ENCODE data around the gene SERF1B. TPM values are rescaled to one million over a fixed set of nuclear protein-coding genes. Genes with fewer than 3 reads are reported as not detected.
"Not testable (repeated sequence)": the region's sequence is repeated elsewhere in the genome, so short reads cannot be mapped to it uniquely, and the experiment has no call there.

SERF1B gene
- 10 to 100 TPM; 27.9 to 37.9 TPM for total RNA-seq

DNA sequence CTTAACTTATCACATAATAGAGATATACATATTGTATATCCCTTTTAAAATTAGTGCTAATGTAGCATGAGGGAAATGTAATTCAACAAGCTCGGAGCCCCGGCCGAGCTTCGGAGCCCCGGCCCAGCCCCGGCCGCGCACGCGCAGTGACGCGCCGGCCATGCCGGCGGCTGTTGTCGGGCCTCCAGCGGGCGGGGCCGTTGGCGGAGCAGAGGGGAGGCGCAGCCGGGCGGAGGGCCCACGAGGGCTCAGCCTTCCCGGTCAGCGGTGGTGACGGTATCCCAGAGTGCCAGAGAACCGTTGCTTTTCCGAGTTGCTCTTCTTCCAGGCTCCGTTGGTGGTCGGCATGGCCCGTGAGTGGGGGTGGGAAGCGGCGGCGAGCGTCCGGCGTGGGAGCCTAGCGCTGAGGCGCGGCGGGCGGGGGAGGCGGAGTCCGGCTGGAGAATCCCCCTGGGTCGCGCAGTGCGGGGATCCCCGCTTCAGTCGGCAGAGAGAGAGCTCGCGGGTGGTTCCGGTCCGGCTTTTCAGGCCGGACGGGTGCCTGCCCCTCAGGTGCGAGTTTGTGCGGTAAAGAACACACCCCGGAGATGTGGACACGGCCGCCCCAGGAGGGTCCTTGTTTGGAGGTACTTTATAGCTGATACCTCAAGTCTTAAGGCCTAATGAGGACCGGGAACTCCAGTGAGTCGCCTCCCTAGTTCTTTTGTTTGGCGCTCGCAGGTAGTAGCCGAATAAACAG, at the start of gene SERF1B:
TSS of gene SERF1B (plus strand) at position 146 of the 739 bp plus-strand sequence. CDS start at position 347, 201 bp downstream.
- H3K27me3 ChIP-seq; intact Hi-C loops (cut with DNase I); H3K9me3 ChIP-seq; H3K4me3 ChIP-seq; DNase-seq; H3K4me1 ChIP-seq; H3K36me3 ChIP-seq; H3K9ac ChIP-seq (ENCODE audit: low read depth in 2 of 2, low read length in 2 of 2); H3K27ac ChIP-seq: not testable (repeated sequence)

DNA sequence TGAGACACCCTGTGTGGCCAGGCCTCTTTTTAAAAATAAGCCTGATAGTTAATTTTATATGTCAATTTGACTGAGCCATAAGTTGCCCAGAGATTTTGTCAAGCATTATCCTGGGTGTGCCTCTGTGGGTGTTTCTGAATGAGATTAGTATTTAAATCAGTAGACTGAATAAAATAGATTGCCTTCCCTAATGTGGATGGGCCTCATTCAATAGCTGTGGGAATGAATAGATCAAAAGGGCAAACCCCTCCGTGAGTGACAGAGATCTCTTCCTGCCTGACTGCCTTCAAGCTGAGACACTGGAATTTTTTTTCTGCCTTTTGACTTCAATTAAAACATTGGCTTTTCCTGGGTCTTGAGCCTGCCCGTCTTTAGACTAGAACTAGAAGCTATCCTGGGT, 33.3 kb upstream of the SERF1B start:
- H3K4me1 ChIP-seq; H3K4me3 ChIP-seq; DNase-seq; H3K27me3 ChIP-seq; H3K9me3 ChIP-seq; H3K27ac ChIP-seq; H3K9ac ChIP-seq (ENCODE audit: low read depth in 2 of 2, low read length in 2 of 2); intact Hi-C loops (cut with DNase I); H3K36me3 ChIP-seq: not testable (repeated sequence)

DNA sequence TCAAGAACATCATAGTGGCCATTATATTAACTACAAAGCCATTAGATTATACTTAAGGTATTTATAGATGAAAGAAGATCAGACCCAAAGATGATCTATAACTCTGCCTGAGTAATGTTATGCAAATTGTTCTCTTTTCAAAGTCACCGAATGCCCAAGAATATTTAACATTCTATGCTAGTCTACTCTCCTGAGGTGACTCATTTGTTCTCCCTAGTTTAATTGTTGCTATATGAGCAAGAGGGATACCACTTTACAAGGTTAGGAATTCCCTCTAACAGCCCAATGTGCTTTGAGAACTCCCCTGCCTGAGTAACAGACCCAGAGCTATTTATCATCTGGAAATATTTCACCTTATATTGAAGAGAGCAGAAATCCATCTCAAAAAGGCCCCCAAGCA, 29.5 kb upstream of the SERF1B start:
- H3K4me3 ChIP-seq; H3K4me1 ChIP-seq; H3K9me3 ChIP-seq; intact Hi-C loops (cut with DNase I); H3K27me3 ChIP-seq; DNase-seq; H3K9ac ChIP-seq (ENCODE audit: low read depth in 2 of 2, low read length in 2 of 2); H3K27ac ChIP-seq; H3K36me3 ChIP-seq: not testable (repeated sequence)

DNA sequence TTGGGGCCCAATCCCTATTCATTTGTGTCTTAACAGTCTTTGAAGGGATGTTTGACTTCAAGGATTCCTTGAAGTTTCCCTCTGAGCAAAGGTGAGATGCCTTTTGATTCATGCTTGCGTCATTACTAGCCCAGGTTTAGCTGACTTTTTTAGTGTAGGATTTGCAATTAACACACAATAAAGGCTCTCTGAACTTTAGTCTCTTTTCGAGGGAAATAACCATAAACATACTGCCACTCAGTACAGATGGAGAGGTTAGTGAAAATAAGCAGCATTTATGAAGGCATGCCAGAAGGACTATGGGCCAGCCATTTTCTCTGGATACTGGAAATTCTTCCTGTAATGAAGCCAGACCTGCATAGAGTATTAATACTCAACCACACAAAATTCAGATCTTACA, 4.4 kb upstream of the SERF1B start:
- H3K4me3 ChIP-seq; intact Hi-C loops (cut with DNase I); H3K27me3 ChIP-seq; DNase-seq; H3K27ac ChIP-seq; H3K4me1 ChIP-seq; H3K9ac ChIP-seq (ENCODE audit: low read depth in 2 of 2, low read length in 2 of 2); H3K36me3 ChIP-seq; H3K9me3 ChIP-seq: not testable (repeated sequence)

DNA sequence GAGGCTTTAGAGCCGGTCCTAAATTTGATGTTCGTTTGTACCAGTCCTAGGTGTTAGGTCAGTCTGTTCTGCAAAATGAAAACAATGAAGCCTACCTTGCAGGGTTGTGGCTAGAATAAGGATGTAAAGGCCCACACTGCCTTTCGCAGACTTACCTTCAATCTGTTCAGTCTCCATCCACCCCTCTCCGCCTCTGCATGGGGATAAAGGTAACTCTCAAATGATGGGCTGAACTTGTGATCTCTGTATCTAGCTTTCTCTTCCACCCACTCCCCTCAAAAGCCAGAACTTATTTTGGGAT, 744 bp downstream of the SERF1B start:
- H3K9ac ChIP-seq (ENCODE audit: low read depth in 2 of 2, low read length in 2 of 2); H3K4me3 ChIP-seq; DNase-seq; H3K36me3 ChIP-seq; H3K4me1 ChIP-seq; H3K27ac ChIP-seq; H3K27me3 ChIP-seq; H3K9me3 ChIP-seq; intact Hi-C loops (cut with DNase I): not testable (repeated sequence)

DNA sequence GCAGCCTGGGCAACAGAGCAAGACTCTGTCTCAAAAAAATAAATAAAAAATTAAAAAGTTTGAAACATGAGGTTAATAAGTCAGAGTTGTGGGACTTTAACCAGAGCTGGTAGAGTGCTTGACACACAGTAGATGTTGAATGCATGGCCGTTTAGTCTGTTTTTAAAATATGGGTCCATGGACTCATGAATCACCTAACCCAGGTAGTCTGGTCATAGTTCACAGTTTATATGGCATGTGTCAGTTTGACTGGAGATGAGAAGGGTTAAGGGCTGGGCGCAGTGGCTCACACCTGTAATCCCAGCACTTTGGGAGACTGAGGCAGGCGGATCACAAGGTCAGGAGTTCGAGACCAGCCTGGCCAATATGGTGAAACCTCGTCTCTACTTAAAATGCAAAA, 6.2 kb downstream of the SERF1B start:
- H3K27me3 ChIP-seq; H3K9me3 ChIP-seq; DNase-seq; H3K36me3 ChIP-seq; H3K4me3 ChIP-seq; intact Hi-C loops (cut with DNase I); H3K27ac ChIP-seq; H3K9ac ChIP-seq (ENCODE audit: low read depth in 2 of 2, low read length in 2 of 2); H3K4me1 ChIP-seq: not testable (repeated sequence)

DNA sequence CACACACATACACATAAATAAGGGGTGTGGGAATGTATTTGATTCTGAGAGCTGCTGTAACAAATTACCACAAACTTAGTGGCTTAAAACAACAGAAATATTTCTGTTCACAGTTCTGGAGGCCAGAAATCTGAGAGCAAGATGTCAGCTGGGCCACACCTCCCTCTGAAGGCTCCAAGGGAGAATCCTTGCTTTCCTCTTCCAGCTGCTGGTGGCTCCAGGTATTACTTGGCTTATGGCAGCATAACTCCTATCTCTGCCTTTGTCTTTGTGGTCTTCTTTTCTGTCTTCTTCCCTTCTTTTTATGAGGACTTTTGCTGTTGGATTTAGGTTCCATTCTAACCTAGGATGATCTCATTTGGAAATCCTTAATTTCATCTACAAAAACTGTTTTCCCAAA, 16.4 kb downstream of the SERF1B start:
- H3K4me1 ChIP-seq; intact Hi-C loops (cut with DNase I); H3K27me3 ChIP-seq; H3K27ac ChIP-seq; H3K36me3 ChIP-seq; DNase-seq; H3K9ac ChIP-seq (ENCODE audit: low read depth in 2 of 2, low read length in 2 of 2); H3K4me3 ChIP-seq; H3K9me3 ChIP-seq: not testable (repeated sequence)

DNA sequence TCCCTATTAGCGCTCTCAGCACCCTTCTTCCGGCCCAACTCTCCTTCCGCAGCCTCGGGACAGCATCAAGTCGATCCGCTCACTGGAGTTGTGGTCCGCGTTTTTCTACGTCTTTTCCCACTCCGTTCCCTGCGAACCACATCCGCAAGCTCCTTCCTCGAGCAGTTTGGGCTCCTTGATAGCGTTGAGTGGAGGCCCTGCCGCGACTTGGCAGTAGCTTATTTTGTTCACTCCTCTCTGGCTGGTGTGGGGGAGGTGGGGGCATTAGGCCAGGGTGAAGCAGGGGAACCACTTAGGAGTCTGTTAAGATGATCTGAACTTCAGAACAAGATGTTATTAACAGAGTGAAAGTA, 24.7 kb downstream of the SERF1B start:
- H3K27ac ChIP-seq; H3K27me3 ChIP-seq; H3K4me1 ChIP-seq; intact Hi-C loops (cut with DNase I); DNase-seq; H3K4me3 ChIP-seq; H3K36me3 ChIP-seq; H3K9me3 ChIP-seq; H3K9ac ChIP-seq (ENCODE audit: low read depth in 2 of 2, low read length in 2 of 2): not testable (repeated sequence)

DNA sequence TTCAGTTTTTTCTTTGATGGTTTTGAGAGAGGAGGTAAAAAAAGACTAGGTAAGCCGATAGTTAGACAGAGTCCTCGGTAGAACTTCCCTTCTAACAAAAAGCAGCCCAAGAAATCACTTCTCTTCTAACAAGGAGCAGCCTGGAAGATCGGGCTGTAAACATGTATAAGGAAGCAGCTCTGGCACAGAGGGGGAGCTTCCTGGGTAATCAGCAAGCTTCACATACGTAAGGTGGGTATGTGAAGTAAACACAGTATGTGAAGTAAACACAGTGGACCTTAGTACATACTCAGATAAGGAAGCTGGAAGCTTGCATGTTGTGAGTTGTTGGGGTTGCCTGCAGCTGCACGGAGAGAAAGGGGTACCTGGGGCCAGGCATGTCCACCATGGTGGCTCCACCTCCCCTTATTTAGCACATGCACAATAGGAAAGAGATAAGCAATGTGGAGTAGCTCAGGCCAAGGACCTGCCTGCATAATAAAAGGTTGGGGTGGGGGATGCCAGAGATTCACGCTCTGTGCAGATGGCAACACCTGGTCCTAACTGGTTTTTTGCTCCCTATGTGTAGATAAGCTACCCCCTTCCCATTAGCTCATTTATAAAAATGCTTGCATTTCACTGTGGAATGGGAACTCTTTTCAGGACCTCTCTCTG, 31.4 kb downstream of the SERF1B start:
- intact Hi-C loops (cut with DNase I); H3K4me1 ChIP-seq; H3K9me3 ChIP-seq; H3K27ac ChIP-seq; H3K36me3 ChIP-seq; H3K27me3 ChIP-seq; H3K4me3 ChIP-seq; DNase-seq; H3K9ac ChIP-seq (ENCODE audit: low read depth in 2 of 2, low read length in 2 of 2): not testable (repeated sequence)

DNA sequence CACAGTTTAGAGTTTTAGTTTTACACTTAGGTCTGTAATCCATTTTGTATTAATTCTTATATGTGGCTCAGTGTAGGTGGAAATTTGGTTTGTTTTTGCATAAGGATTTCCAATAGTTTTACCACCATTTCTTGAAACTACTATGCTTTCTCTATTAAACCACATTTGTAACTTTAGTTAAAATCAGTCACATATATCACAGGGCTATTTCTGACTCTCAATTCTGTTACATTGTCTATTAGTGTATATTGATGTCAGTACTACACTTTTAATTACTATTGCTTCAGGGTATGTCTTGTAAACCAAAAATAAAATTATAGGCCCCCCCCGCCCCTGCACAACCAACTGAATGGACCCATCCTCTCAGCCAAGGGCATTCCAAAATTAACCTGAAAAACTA, 32.1 kb downstream of the SERF1B start:
- H3K4me1 ChIP-seq; H3K4me3 ChIP-seq; intact Hi-C loops (cut with DNase I); H3K9me3 ChIP-seq; H3K27me3 ChIP-seq; H3K27ac ChIP-seq; DNase-seq; H3K36me3 ChIP-seq; H3K9ac ChIP-seq (ENCODE audit: low read depth in 2 of 2, low read length in 2 of 2): not testable (repeated sequence)

DNA sequence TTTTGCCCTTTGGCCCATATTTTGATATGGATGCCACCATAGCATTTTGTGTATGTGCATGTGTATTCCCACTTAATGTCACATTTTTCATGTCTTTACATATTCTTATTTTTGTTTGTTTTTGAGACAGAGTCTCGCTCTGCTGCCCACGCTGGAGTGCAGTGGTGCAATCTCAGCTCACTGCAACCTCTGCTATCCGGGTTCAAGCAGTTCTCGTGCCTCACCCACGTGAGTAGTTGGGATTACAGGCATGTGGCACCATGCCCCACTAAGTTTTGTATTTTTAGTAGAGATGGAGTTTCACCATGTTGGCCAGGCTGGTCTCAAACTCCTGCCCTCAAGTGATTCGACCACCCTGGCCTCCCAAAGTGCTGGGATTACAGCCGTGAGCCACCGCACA, 52.6 kb downstream of the SERF1B start:
- H3K9ac ChIP-seq (ENCODE audit: low read depth in 2 of 2, low read length in 2 of 2); intact Hi-C loops (cut with DNase I); H3K4me3 ChIP-seq; H3K36me3 ChIP-seq; H3K9me3 ChIP-seq; H3K27ac ChIP-seq; DNase-seq; H3K27me3 ChIP-seq; H3K4me1 ChIP-seq: not testable (repeated sequence)

DNA sequence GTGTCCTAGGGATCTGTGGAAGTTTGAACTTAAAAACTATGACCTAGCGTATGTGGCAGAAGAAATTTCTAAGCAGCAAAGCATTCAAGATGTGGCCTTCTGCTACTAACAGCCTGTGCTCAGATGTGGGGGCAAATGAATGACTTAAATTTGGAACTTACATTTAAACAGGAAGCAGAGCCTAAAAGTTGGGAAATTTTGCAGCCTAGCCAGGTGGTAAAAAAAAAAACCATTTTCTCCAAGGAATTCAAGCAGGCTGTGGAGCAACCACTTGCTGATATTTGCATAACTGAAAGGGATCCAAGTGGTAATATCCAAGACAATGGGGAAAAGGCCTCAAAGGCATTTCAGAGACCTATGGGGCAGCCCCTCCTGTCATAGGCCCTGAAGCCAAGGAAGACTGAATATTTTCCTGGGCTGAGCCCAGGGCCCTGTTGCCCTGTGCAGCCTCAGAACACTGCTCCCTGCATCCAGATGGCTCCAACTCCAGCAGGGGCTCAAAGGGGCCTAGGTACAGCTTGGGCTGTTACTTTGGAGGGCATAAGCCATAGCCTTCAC, 63.9 kb downstream of the SERF1B start:
- H3K27ac ChIP-seq; H3K4me1 ChIP-seq; H3K4me3 ChIP-seq; H3K9ac ChIP-seq (ENCODE audit: low read depth in 2 of 2, low read length in 2 of 2); H3K27me3 ChIP-seq; H3K36me3 ChIP-seq; H3K9me3 ChIP-seq; DNase-seq; intact Hi-C loops (cut with DNase I): not testable (repeated sequence)

DNA sequence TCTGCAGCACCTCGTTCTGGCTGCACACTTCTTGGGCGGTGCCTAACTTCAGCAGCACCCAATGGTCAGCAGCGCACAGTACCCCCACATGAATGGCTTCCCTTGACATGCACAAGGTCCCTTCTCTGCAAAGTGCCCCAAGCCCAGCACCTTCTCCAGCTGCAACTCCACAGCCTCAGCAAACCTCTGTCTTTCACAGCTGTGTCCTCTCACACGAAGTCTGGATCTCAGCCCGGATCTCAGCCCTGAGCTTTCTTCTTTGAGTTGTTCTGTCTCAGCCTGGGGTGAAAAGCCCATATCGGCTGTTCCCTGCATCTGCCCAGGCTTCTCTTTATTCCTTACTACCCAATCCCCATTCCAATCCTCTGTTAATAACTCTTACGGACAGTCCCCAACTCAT, 66.7 kb downstream of the SERF1B start:
- intact Hi-C loops (cut with DNase I); H3K9ac ChIP-seq (ENCODE audit: low read depth in 2 of 2, low read length in 2 of 2); H3K36me3 ChIP-seq; DNase-seq; H3K4me3 ChIP-seq; H3K4me1 ChIP-seq; H3K9me3 ChIP-seq; H3K27ac ChIP-seq; H3K27me3 ChIP-seq: not testable (repeated sequence)
